Pancreas (tissue), 10 donors: ENCODE results near the gene ZSCAN31. TPM values are rescaled to one million over a fixed set of nuclear protein-coding genes. Genes with fewer than 3 reads are reported as not detected.

ENCODE experiments used
- ATAC-seq, 4 donors: fragments of 200-7000 bp; cut with Tn5 transposase; one replicate each; pipeline versions ENCODE4 v1.8.0 to v1.9.1; 2020; ENCODE audit warnings: mild to moderate bottlenecking in 4 of 4, moderate library complexity in 4 of 4
- DNase-seq, 6 donors: peaks; one replicate each; pipeline ENCODE4 v3.0.0-alpha.2; 2020
- FAIRE-seq: peaks from 2 replicates; lab custom pipeline; 2012; peaks lifted over from hg19 to GRCh38; lab: Jason Lieb, UNC
- H3K27ac ChIP-seq, 4 donors: fragments of 200-600 bp; sonication (generic); 1 replicate in 3 of 4; 2 replicates in 1 of 4; pipeline versions ENCODE4 v1.5.0 to v1.8.0; 2020
- H3K27me3 ChIP-seq, 4 donors: fragments of 200-600 bp; one replicate each; pipeline ENCODE4 v1.8.0; 2021
- H3K36me3 ChIP-seq, 3 donors: fragments of 200-600 bp; sonication (generic) in 1 of 3; one replicate each; pipeline versions ENCODE4 v1.5.0 to v1.8.0; 2020 to 2021
- H3K4me1 ChIP-seq, 3 donors: fragments of 200-600 bp; one replicate each; pipeline ENCODE4 v1.8.0; 2021
- H3K4me3 ChIP-seq, 4 donors: fragments of 200-600 bp; sonication (generic) in 2 of 4; one replicate each; pipeline versions ENCODE4 v1.5.0 to v1.8.0; 2020 to 2021
- H3K9me3 ChIP-seq, 4 donors: fragments of 200-600 bp; one replicate each; pipeline ENCODE4 v1.8.0; 2021
- CTCF ChIP-seq, 4 donors: fragments of 200-600 bp; sonication (generic) in 3 of 4; IDR thresholded peaks; one replicate each; pipeline versions ENCODE4 v1.5.0 to v1.8.0; 2021; ENCODE audit warnings: antibody characterized with exemption in 4 of 4
- WGBS, 2 donors: extraction: QIAGEN DNeasy Blood & Tissue Kit; methylation state at CpG; one replicate each; pipeline ENCODE4 v1.1.7; 2013; 5-methylcytosine and 5-hydroxymethylcytosine counted together
- intact Hi-C, 3 donors: fragments of 100-400 bp; cut with DNase I; formaldehyde crosslinking; loops; one replicate each; pipeline versions ENCODE4 v1.11.1 to v1.14.2; 2022
- polyA plus RNA-seq, 2 donors: library from polyadenylated mRNA; stranded (reverse); fragments of 200-250 nt; gene quantifications; one replicate each; pipeline ENCODE4 v1.2.3, GENCODE V29; 2013
- total RNA-seq, 6 donors: library from RNA; stranded (reverse); fragmentation: NEBNext Ultra II Directional in 4 of 6; extraction: Animal tissue kit (Norgen Biotek cat#: 25700) in 4 of 6; gene quantifications; one replicate each; pipeline versions ENCODE4 v1.2.1 to v1.2.4, GENCODE V29; 2021 to 2023
- donor health status: healthy with polysubstance abuse.
- donor health status: DM: no; HTN: no; CAD: no; lungs with moderate emphysema.
- donor health status: DM: no; HTN: no; CAD: no.
- donor health status: control.
- donor health status: control.
- donor health status: Bipolar disorder and iron deficiency.
- donor health status: DM: yes; HTN: yes; CAD: no.
- donor health status: DM: no; HTN: no; CAD: no.
- donor health status: DM: no; HTN: no; CAD: no.
- donor health status: DM: yes; HTN: yes; CAD: no.

Gene ZSCAN31
- total and polyA plus RNA-seq, 8 donors: 4.4 to 13.2 (median 7.4) TPM

DNA sequence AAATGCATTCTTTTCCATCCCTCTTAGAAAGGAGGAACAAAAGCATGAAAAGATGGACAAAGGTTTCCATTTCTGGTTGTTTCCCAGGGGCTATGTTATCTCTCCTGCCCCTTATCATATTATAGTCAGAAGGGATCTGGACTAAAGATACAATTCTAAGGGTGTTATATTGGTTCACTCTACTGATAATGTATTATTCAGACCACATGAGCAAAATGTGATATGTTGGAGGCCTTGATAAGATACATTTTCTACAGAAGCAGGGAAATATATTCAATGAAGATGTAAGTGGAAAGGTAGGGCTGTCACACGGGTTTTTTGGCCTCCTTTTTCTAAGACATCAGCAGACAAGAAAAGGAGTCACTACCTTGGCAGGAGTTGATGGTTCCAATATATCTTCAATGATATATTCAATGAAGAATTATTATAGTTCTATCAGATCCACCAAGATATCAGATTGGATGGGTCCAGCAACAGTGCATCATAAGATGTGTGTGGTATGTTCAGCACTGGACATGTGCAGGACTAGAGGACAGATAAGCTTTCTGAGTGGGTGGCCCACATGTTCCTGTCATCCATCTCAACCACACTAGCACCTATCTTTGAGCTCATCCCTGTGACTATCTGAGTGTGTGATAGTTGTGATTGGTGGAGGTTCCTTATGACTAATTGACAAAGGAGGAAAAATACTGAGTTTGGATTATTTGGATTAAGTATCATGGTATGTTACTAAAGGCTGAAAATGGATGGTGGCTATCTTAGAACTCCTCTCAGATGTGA lies 8.1 kb upstream of the ZSCAN31 start:
- no peak for TF ChIP-seq CTCF (IDR thresholded peaks at IDR 0.05)
- intact Hi-C loops: no loop called here
- Histone ChIP-seq H3K36me3 (no peaks in the 10 kb centered on the region), H3K27me3 (no peaks in the 10 kb centered on the region), H3K4me1 (no peaks in the 10 kb centered on the region), H3K27ac (no peak overlapping the region), H3K9me3 (no peaks in the 10 kb centered on the region), H3K4me3 (no peak overlapping the region)
- FAIRE-seq (no peak), DNase-seq (no peak), ATAC-seq (no peak)
- 51 to 61% methylated on average over 1 of the region's 1 CpG for WGBS, 2 donors

DNA sequence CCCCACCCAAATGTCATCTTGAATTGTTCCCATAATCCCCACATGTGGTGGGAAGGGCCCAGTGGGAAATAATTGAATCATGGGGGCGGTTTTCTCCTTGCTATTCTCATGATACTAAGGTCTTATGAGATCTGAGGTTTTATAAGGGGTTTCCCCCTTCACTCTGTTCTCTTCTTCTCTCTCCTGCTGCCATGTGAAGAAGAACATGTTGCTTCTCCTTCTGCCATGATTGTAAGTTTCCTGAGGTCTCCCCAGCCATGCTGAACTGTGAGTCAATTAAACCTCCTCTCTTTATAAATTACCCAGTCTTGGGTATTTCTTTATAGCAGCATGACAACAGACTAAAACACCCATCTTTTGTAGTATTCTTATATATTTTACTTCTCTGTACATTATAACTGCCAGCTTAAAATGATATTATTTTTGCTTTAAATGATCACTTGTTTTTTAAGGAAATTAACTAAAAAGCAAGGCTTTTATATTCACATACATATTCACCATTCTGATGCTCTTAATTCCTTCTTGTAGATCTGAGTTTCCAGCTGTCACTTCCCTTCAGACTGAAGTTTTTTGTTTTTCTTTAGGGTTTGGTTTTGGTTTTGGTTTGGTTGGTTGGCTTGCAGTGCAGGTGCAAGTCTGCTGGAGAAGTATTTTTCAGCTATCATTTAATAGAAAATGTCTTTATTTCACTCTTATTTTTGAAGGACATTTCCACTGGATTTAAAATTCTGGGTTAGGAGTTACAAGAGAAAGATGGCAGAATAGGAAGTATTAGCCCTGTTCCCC lies 4.6 kb upstream of the ZSCAN31 start:
- no peaks in the 10 kb centered on the region for H3K27me3 ChIP-seq
- no peak for ATAC-seq
- no peak for TF ChIP-seq CTCF (IDR thresholded peaks at IDR 0.05)
- no peak for DNase-seq
- H3K36me3 ChIP-seq: no peaks in the 10 kb centered on the region
- no peak overlapping the region for H3K4me3 ChIP-seq
- H3K9me3 ChIP-seq: no peaks in the 10 kb centered on the region
- no peak for FAIRE-seq
- 87 to 90% methylated on average over 1 of the region's 1 CpG for WGBS, 2 donors
- peaks cover 0 to 6% (median 5%) of the 10 kb centered on the region in 3 donors for H3K4me1 ChIP-seq
- intact Hi-C loops: no loop called here
- H3K27ac ChIP-seq: no peak overlapping the region

GRCh38 chr6:28337121-28337520 lies 1.2 kb upstream of the ZSCAN31 start:
- Histone ChIP-seq H3K36me3 (no peaks in the 10 kb centered on the region), H3K4me1 (peaks cover 0 to 6% (median 5%) of the 10 kb centered on the region in 3 donors), H3K4me3 (peak overlapping the region in 1 of 4 donors; percentile 45), H3K9me3 (no peaks in the 10 kb centered on the region), H3K27ac (no peak overlapping the region), H3K27me3 (no peaks in the 10 kb centered on the region)
- ATAC-seq (no peak), FAIRE-seq (no peak), DNase-seq (no peak)
- intact Hi-C loops: no loop called here
- TF ChIP-seq CTCF (IDR thresholded peaks at IDR 0.05): no peak

DNA sequence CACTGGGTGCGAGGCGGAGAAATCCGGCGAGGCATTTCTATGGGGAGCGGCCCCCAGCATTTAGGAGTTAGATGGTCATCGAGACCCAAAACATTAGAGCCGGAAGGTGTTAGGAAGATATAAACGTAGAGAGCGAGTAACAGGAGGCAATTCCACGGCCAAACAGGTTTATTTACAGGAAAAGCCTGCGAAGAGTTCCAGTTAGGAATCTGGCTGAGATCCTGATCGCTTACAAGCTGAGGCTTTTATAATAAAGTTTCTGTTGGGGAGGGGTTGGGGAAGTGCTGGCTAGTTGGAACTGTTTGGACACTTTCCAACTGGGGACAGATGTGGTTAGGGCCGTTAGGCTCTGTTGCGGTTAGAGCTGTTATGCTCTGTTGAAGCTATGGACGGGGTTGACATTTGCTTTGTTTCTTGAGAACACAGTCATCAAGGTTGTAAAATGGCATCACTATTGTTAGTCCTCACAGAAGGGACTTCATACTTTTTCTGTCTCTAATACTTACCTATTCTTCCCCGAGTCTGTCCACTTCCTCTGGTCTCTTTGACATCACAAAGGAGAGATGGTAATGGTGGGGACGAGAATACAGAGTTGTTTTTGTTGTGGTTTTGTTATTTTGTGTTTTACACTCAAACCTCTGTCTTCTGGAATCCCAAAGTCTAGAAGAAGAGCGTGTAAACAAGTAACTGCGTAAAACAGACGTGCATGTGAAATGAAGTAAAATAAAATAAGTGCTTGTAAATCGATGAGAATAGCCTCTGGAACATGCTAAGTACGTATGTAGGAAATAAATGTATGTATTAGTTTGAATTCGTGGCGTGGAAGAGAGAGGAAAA lies 554 bp upstream of the ZSCAN31 start:
- Histone ChIP-seq H3K27me3 (no peaks in the 10 kb centered on the region), H3K4me1 (peaks cover 0 to 6% (median 5%) of the 10 kb centered on the region in 3 donors), H3K36me3 (no peaks in the 10 kb centered on the region), H3K9me3 (no peaks in the 10 kb centered on the region), H3K4me3 (peak overlapping the region; percentile 31 to 63 (median 48)), H3K27ac (peak overlapping the region; percentile 96 to 98 (median 97))
- intact Hi-C loops: no loop called here
- no peak for TF ChIP-seq CTCF (IDR thresholded peaks at IDR 0.05)
- FAIRE-seq (no peak), ATAC-seq (peak; percentile 21 to 49 (median 34)), DNase-seq (peak in 3 of 6 donors; percentile 27 to 45 (median 35))
- WGBS, 2 donors: 14% methylated on average over 24 of the region's 24 CpGs
